Measurements from ENCODE around the gene IDUA. TPM values are rescaled to one million over a fixed set of nuclear protein-coding genes. Genes with fewer than 3 reads are reported as not detected.

Gene IDUA
- total and polyA plus RNA-seq, 2 donors (not counting 1 experiment from before 2014, with no cell fraction given): 57.0 to 67.4 TPM

DNA sequence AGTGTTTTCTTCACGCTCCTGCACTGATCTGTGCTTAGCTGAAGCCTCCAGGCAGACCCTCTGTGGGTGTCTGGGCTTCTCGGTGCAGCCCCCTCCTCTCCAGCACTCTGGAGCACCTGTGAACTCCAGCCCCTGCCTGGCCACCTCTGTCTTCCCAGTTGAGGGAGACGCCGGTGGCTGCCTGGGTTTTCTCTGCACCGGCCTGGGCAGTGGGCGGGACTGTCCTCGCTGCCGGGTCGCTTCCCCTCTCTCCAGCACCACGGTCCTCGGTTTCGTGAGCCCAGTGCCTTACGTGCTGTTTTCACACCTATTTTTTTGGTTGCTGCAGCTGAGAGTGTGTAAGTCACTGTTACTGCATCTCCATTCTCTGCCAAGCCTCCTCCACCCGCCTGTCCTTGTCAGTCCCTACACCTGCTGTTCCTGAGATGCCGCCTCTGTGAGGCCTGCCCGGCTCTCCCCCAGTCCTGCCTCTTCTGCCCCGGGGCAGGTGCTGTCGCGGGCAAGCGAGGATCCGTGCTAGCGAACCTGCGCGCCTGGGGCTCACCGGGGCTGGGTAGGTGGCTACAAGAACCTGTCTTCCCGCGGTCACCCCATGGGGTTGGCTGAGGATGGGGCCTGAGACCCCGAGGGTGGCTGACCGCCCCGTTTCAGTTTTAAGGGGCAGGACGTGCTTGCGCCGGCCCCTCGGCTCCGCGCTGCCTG is 22.1 kb downstream of the IDUA start:
- Mint-ChIP-seq H3K27ac (peak overlapping the region; percentile 80), H3K4me1 (peaks cover 19% of the 10 kb centered on the region), H3K4me3 (peak overlapping the region; percentile 88), H3K9me3 (ENCODE audit: insufficient read depth) (peaks cover 3% of the 10 kb centered on the region), H3K27me3 (peaks cover 38% of the 10 kb centered on the region)
- peak overlapping the region; percentile 36 to 77 (median 70) for H3K4me3 ChIP-seq (ENCODE audit: control extremely low read depth in 1 of 5, extremely low read depth in 1 of 5, insufficient read depth in 1 of 5, low read depth in 2 of 5, low read length in 4 of 5)
- H3K79me2 ChIP-seq (ENCODE audit: control insufficient read depth, insufficient read depth, low read length): no peaks in the 10 kb centered on the region
- ChIA-PET POLR2A (no interaction called here), CTCF (interaction anchor here (1.6 kb wide), 1 partner anchor 75 kb away, joined by 4 read pairs; no protein-coding TSS in a partner anchor)
- DNase-seq (peak; percentile 75), ATAC-seq (ENCODE audit: low read depth) (no peak)
- H3K4me1 ChIP-seq (ENCODE audit: control insufficient read depth in 2 of 2, insufficient read depth in 2 of 2, low read length in 2 of 2): peaks cover 25 to 30% of the 10 kb centered on the region in 2 donors
- H3K9me3 ChIP-seq (ENCODE audit: control extremely low read depth in 1 of 3, control insufficient read depth in 2 of 3, insufficient read depth in 1 of 3, low read length in 2 of 3): peaks cover 0 to 11% (median 0%) of the 10 kb centered on the region in 3 donors
- TF ChIP-seq EZH2 (IDR thresholded peaks at IDR 0.05; ENCODE audit: borderline replicate concordance, insufficient read depth, low read depth, low read length, poor library complexity, severe bottlenecking): no peak
- TF ChIP-seq, protein P1, sequence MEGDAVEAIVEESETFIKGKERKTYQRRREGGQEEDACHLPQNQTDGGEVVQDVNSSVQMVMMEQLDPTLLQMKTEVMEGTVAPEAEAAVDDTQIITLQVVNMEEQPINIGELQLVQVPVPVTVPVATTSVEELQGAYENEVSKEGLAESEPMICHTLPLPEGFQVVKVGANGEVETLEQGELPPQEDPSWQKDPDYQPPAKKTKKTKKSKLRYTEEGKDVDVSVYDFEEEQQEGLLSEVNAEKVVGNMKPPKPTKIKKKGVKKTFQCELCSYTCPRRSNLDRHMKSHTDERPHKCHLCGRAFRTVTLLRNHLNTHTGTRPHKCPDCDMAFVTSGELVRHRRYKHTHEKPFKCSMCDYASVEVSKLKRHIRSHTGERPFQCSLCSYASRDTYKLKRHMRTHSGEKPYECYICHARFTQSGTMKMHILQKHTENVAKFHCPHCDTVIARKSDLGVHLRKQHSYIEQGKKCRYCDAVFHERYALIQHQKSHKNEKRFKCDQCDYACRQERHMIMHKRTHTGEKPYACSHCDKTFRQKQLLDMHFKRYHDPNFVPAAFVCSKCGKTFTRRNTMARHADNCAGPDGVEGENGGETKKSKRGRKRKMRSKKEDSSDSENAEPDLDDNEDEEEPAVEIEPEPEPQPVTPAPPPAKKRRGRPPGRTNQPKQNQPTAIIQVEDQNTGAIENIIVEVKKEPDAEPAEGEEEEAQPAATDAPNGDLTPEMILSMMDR (IDR thresholded peaks at IDR 0.05): no peak
- H3K4me2 ChIP-seq (replicated peaks; ENCODE audit: low read depth, low read length, poor library complexity, severe bottlenecking): peak overlapping the region; percentile 100
- H2AFZ ChIP-seq (ENCODE audit: insufficient read depth, low read depth, low read length, poor library complexity, severe bottlenecking): peak overlapping the region; percentile 92
- H3K9ac ChIP-seq (ENCODE audit: low read length): peak overlapping the region; percentile 80
- H3K36me3 ChIP-seq (replicated peaks in 1 of 2; ENCODE audit: control extremely low read depth in 1 of 2, control insufficient read depth in 1 of 2, extremely low read depth in 1 of 2, insufficient read depth in 2 of 2, low read length in 1 of 2): no peaks in the 10 kb centered on the region
- peak overlapping the region in 1 of 2 donors; percentile 41 for H3K27ac ChIP-seq (ENCODE audit: low read length in 2 of 2)
- H4K20me1 ChIP-seq (ENCODE audit: control insufficient read depth, insufficient read depth, low read length, poor library complexity, severe bottlenecking): no peaks in the 10 kb centered on the region
- 2% methylated on average over 36 of the region's 36 CpGs for WGBS (ENCODE audit: insufficient coverage)
- intact Hi-C loops (cut with micrococcal nuclease): loop anchor here (1.0 to 5.0 kb wide), 3 partner anchors 72 to 573 kb away; no protein-coding TSS in a partner anchor
- peaks cover 0 to 41% (median 19%) of the 10 kb centered on the region in 4 experiments for H3K27me3 ChIP-seq (replicated peaks in 1 of 4; ENCODE audit: control extremely low read depth in 1 of 4, control insufficient read depth in 3 of 4, insufficient read depth in 4 of 4, low read length in 3 of 4)

All from B cell (primary cell).